Endothelial cell of umbilical vein (primary cell): ENCODE measurements around the gene LRRFIP2. TPM values are rescaled to one million over a fixed set of nuclear protein-coding genes. Genes with fewer than 3 reads are reported as not detected.

Source experiments
- BruUV-seq: library from RNA; stranded (reverse); fragments of 400-500 nt; replicated peaks from 2 replicates; lab custom pipeline; 2021; lab: Mats Ljungman, UMichigan
- CTCF ChIA-PET: fragments of 300-600, 350-600 bp; sonication (Branson Sonifier 250); formaldehyde crosslinking; loops from one replicate; lab custom pipeline; 2021; ENCODE audit warnings: antibody characterized with exemption, inconsistent platforms; lab: Charles Lee
- POLR2A ChIA-PET: fragments of 300-600, 350-600 bp; sonication (Branson Sonifier 250); formaldehyde crosslinking; loops from one replicate; lab custom pipeline; 2021; ENCODE audit warnings: antibody characterized with exemption, inconsistent platforms; lab: Charles Lee
- DNase-seq: peaks from one replicate; pipeline ENCODE4 v3.0.0-alpha.2; 2011; ENCODE audit warnings: low read depth, low spot score
- FAIRE-seq: peaks from 2 replicates; lab custom pipeline; 2011; peaks lifted over from hg19 to GRCh38; lab: Jason Lieb, UNC
- H2AFZ ChIP-seq: 2 replicates; pipeline ENCODE4 v1.6.0; 2012; ENCODE audit warnings: low read depth, low read length, control low read depth, inconsistent platforms
- H3K27ac ChIP-seq: 2 replicates; pipeline ENCODE4 v1.5.1; 2011; ENCODE audit warnings: low read depth, mild to moderate bottlenecking, control low read depth, low read length, moderate library complexity; ENCODE audit not compliant: insufficient read depth
- H3K27me3 ChIP-seq, 2 experiments: 2 replicates each; pipeline versions ENCODE4 v1.6.0 to v1.6.1; 2011; ENCODE audit warnings: low read length in 2 of 2, mixed read lengths in 1 of 2; ENCODE audit not compliant: control insufficient read depth in 2 of 2, insufficient read depth in 2 of 2
- H3K36me3 ChIP-seq, 2 experiments: 2 replicates in 1 of 2; 3 replicates in 1 of 2; pipeline ENCODE4 v1.5.1; 2011; ENCODE audit warnings: low read length in 2 of 2, mild to moderate bottlenecking in 1 of 2, moderate library complexity in 1 of 2; ENCODE audit not compliant: control insufficient read depth in 2 of 2, insufficient read depth in 2 of 2; ENCODE audit errors: extremely low read depth in 1 of 2
- H3K4me1 ChIP-seq: 3 replicates; pipeline ENCODE4 v1.5.1; 2011; ENCODE audit warnings: mild to moderate bottlenecking, low read length; ENCODE audit not compliant: control insufficient read depth, insufficient read depth; ENCODE audit errors: extremely low read depth
- H3K4me2 ChIP-seq: 2 replicates; pipeline ENCODE4 v1.6.1; 2011; ENCODE audit warnings: low read length, control low read depth, mixed read lengths; ENCODE audit not compliant: insufficient read depth
- H3K4me3 ChIP-seq, 3 experiments: fragments of 200-600 bp in 1 of 3; sonication (generic), shearing (Covaris generic) in 1 of 3; replicated peaks in 1 of 3; 2 replicates each; pipeline ENCODE4 v1.5.1; 2011 to 2016; ENCODE audit warnings: control low read depth in 3 of 3, low read length in 3 of 3, mild to moderate bottlenecking in 2 of 3, inconsistent platforms in 1 of 3, low read depth in 1 of 3, moderate library complexity in 1 of 3; ENCODE audit not compliant: insufficient read depth in 1 of 3
- H3K79me2 ChIP-seq: 2 replicates; pipeline ENCODE4 v1.6.0; 2012; ENCODE audit warnings: low read length, inconsistent platforms; ENCODE audit not compliant: control insufficient read depth, insufficient read depth
- H3K9ac ChIP-seq: replicated peaks from 2 replicates; pipeline ENCODE3; 2011; ENCODE audit warnings: low read length, control low read depth; ENCODE audit not compliant: insufficient read depth; ENCODE audit errors: extremely low read depth
- H3K9me1 ChIP-seq: replicated peaks from 3 replicates; pipeline ENCODE4 v1.6.0; 2011; ENCODE audit warnings: mild to moderate bottlenecking, low read length; ENCODE audit not compliant: control insufficient read depth, insufficient read depth; ENCODE audit errors: extremely low read depth
- H3K9me3 ChIP-seq: replicated peaks from 2 replicates; pipeline ENCODE4 v1.5.1; 2012; ENCODE audit warnings: low read length, inconsistent platforms; ENCODE audit not compliant: control insufficient read depth, insufficient read depth
- H4K20me1 ChIP-seq: replicated peaks from 2 replicates; pipeline ENCODE3; 2011; ENCODE audit warnings: mild to moderate bottlenecking, low read length; ENCODE audit not compliant: control insufficient read depth, insufficient read depth; ENCODE audit errors: extremely low read depth
- EZH2 ChIP-seq: IDR thresholded peaks from 2 replicates; pipeline ENCODE4 v1.6.1; 2012; ENCODE audit warnings: borderline replicate concordance, low read depth, mild to moderate bottlenecking, moderate library complexity, low read length, inconsistent platforms; ENCODE audit not compliant: severe bottlenecking
- FOS ChIP-seq: IDR thresholded peaks from 2 replicates; pipeline ENCODE4 v1.6.1; 2011; ENCODE audit warnings: mild to moderate bottlenecking, low read length, moderate library complexity, borderline replicate concordance; ENCODE audit not compliant: insufficient read depth
- GATA2 ChIP-seq: IDR thresholded peaks from 2 replicates; pipeline ENCODE4 v1.7.0; 2011; ENCODE audit warnings: low read depth, mild to moderate bottlenecking, moderate library complexity, mixed read lengths, low read length; ENCODE audit not compliant: insufficient read length, insufficient read depth
- JUN ChIP-seq: IDR thresholded peaks from 2 replicates; pipeline ENCODE4 v1.6.1; 2011; ENCODE audit warnings: borderline replicate concordance, low read depth; ENCODE audit not compliant: insufficient read length, insufficient read depth
- MYC ChIP-seq: IDR thresholded peaks from one replicate; pipeline ENCODE4 v1.6.1; 2011; ENCODE audit warnings: mild to moderate bottlenecking, low read depth, low read length
- POLR2A ChIP-seq: IDR thresholded peaks from 2 replicates; pipeline ENCODE4 v1.6.1; 2012; ENCODE audit warnings: low read depth, mild to moderate bottlenecking, control low read depth, low read length
- POLR2AphosphoS5 ChIP-seq: IDR thresholded peaks from 2 replicates; pipeline ENCODE4 v1.6.1; 2012; ENCODE audit warnings: low read depth, mild to moderate bottlenecking, control low read depth, low read length, moderate library complexity; ENCODE audit not compliant: insufficient read depth
- dilution Hi-C: fragments of 300-500 bp; cut with MboI; formaldehyde crosslinking; loops from one replicate; pipeline ENCODE4 v1.15.0; 2019; ENCODE audit warnings: low sequenced_read_pairs; ENCODE audit not compliant: extremely low pct_ligation_motif_present
- intact Hi-C: fragments of 100-400 bp; cut with micrococcal nuclease; formaldehyde crosslinking; loops from one replicate; pipeline ENCODE4 v1.10.0; 2022
- polyA plus RNA-seq, 4 experiments: library from polyadenylated mRNA; depleted of rRNA in 3 of 4; stranded (reverse) in 3 of 4; unstranded in 1 of 4; fragments of >200 nt; gene quantifications; 2 replicates each; pipeline versions ENCODE4 v1.2.1 to v1.2.3, GENCODE V29; 2011 to 2012; ENCODE audit warnings: missing spikeins in 1 of 4
- total RNA-seq: library from RNA; stranded (reverse); gene quantifications from 2 replicates; pipeline ENCODE4 v1.2.3, GENCODE V29; 2021
- TF ChIP-seq, protein P1 (sequence below): IDR thresholded peaks from 2 replicates; pipeline ENCODE4 v1.6.1; 2011; ENCODE audit not compliant: insufficient read depth, insufficient read length
- TF ChIP-seq, protein P2 (sequence below), 2 donors: IDR thresholded peaks; 1 replicate in 1 of 2; 2 replicates in 1 of 2; pipeline ENCODE4 v1.5.1; 2011; ENCODE audit warnings: low read length in 2 of 2, mild to moderate bottlenecking in 2 of 2, moderate library complexity in 2 of 2, control low read depth in 1 of 2, inconsistent platforms in 1 of 2, low read depth in 1 of 2; ENCODE audit not compliant: insufficient read depth in 1 of 2; ENCODE audit errors: extremely low read depth in 1 of 2

The LRRFIP2 gene
- total and polyA plus RNA-seq, 2 donors (not counting 3 experiments of a cell fraction or from before 2014, with no cell fraction given), result 20.8 to 78.9 TPM

DNA sequence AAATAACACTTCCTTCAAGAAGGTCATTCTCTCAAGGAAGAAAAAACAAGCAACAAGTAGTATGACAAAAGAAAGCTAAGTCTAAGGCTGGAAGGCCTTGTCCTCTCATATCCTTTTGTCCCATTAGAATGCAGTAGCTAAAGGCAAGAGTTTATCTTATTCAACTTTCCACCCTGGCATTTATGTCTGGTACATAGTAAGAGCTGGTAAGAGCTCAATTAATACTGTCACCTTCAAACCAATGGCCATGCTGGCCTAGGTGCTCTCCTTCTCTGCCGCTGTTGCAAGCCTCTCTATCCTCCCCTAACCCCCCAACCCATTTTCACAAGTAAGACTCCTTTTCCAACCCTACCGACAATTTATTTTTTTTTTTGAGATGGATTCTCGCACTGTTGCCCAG, 81.9 kb downstream of the LRRFIP2 start:
- Histone ChIP-seq H3K27ac (no peak overlapping the region), H3K4me1 (peaks cover 31% of the 10 kb centered on the region), H2AFZ (no peak overlapping the region), H3K9ac (no peak overlapping the region), H4K20me1 (no peaks in the 10 kb centered on the region), H3K27me3 (no peaks in the 10 kb centered on the region), H3K4me3 (no peak overlapping the region), H3K79me2 (no peaks in the 10 kb centered on the region), H3K9me3 (no peaks in the 10 kb centered on the region), H3K4me2 (no peak overlapping the region), H3K9me1 (no peaks in the 10 kb centered on the region), H3K36me3 (peaks cover 0 to 2% of the 10 kb centered on the region in 2 experiments)
- intact Hi-C loops, result no loop called here
- ChIA-PET POLR2A (interaction anchor here (0.7 kb wide), 1 partner anchor 22 kb away, joined by 3 read pairs; no protein-coding TSS in a partner anchor), CTCF (interaction anchor here (0.9 kb wide), 1 partner anchor 11 kb away, joined by 5 read pairs; no protein-coding TSS in a partner anchor)
- dilution Hi-C loops, result no loop called here
- no peak for DNase-seq
- TF ChIP-seq POLR2A, result no peak
- no peak for TF ChIP-seq MYC
- no peak for TF ChIP-seq FOS
- no peak for TF ChIP-seq POLR2AphosphoS5
- TF ChIP-seq, protein P1, sequence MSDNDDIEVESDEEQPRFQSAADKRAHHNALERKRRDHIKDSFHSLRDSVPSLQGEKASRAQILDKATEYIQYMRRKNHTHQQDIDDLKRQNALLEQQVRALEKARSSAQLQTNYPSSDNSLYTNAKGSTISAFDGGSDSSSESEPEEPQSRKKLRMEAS, result no peak
- TF ChIP-seq EZH2, result no peak
- TF ChIP-seq JUN, result no peak
- TF ChIP-seq GATA2, result no peak
- TF ChIP-seq, protein P2, sequence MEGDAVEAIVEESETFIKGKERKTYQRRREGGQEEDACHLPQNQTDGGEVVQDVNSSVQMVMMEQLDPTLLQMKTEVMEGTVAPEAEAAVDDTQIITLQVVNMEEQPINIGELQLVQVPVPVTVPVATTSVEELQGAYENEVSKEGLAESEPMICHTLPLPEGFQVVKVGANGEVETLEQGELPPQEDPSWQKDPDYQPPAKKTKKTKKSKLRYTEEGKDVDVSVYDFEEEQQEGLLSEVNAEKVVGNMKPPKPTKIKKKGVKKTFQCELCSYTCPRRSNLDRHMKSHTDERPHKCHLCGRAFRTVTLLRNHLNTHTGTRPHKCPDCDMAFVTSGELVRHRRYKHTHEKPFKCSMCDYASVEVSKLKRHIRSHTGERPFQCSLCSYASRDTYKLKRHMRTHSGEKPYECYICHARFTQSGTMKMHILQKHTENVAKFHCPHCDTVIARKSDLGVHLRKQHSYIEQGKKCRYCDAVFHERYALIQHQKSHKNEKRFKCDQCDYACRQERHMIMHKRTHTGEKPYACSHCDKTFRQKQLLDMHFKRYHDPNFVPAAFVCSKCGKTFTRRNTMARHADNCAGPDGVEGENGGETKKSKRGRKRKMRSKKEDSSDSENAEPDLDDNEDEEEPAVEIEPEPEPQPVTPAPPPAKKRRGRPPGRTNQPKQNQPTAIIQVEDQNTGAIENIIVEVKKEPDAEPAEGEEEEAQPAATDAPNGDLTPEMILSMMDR (IDR thresholded peaks at IDR 0.05; ENCODE audit: extremely low read depth in 1 of 2, insufficient read depth in 1 of 2, low read depth in 1 of 2, low read length in 2 of 2), result no peak
- BruUV-seq, result no TSS peak
- no peak for FAIRE-seq
